Raji (cell line): ENCODE results near the gene KRT83.

ENCODE experiments used
- POLR2A ChIP-seq: IDR thresholded peaks from 2 replicates; pipeline ENCODE4 v1.6.1; 2011; ENCODE audit warnings: low read depth, low read length, control low read depth; ENCODE audit not compliant: insufficient read depth

The KRT83 gene

GRCh38 chr12:52324153-52324444, 2.9 kb upstream of the KRT83 start:
- TF ChIP-seq POLR2A = no peak

- no peak for TF ChIP-seq POLR2A
Observed at GRCh38 chr12:52323416-52324152, 2.4 kb upstream of the KRT83 start.

- TF ChIP-seq POLR2A = no peak
Observed at GRCh38 chr12:52323001-52323400, 1.8 kb upstream of the KRT83 start.

- no peak for TF ChIP-seq POLR2A
Observed at GRCh38 chr12:52322069-52322468, 871 bp upstream of the KRT83 start.

GRCh38 chr12:52321418-52321817, 220 bp upstream of the KRT83 start:
- TF ChIP-seq POLR2A = no peak

GRCh38 chr12:52319097-52319496, 2.1 kb downstream of the KRT83 start:
- no peak for TF ChIP-seq POLR2A

GRCh38 chr12:52318241-52318990, 2.8 kb downstream of the KRT83 start:
- TF ChIP-seq POLR2A = no peak

GRCh38 chr12:52317468-52318052, 3.6 kb downstream of the KRT83 start:
- no peak for TF ChIP-seq POLR2A

GRCh38 chr12:52316701-52317100, 4.5 kb downstream of the KRT83 start:
- no peak for TF ChIP-seq POLR2A

- no peak for TF ChIP-seq POLR2A
Observed at GRCh38 chr12:52316290-52316689, 4.9 kb downstream of the KRT83 start.

GRCh38 chr12:52314511-52314910, 6.7 kb downstream of the KRT83 start:
- no peak for TF ChIP-seq POLR2A

GRCh38 chr12:52313926-52314325, 7.3 kb downstream of the KRT83 start:
- no peak for TF ChIP-seq POLR2A

- no peak for TF ChIP-seq POLR2A
Observed at GRCh38 chr12:52313461-52313860, 7.7 kb downstream of the KRT83 start.

- TF ChIP-seq POLR2A = no peak
Observed at GRCh38 chr12:52312086-52312485, 9.1 kb downstream of the KRT83 start.

GRCh38 chr12:52311285-52311648, 9.9 kb downstream of the KRT83 start:
- no peak for TF ChIP-seq POLR2A

- no peak for TF ChIP-seq POLR2A
Observed at GRCh38 chr12:52310622-52311284, 10.4 kb downstream of the KRT83 start.
